ENCODE measurements around the gene CALY.
"Not testable (repeated sequence)": the region's sequence is repeated elsewhere in the genome, so short reads cannot be mapped to it uniquely, and the experiment has no call there.

Gene CALY

DNA sequence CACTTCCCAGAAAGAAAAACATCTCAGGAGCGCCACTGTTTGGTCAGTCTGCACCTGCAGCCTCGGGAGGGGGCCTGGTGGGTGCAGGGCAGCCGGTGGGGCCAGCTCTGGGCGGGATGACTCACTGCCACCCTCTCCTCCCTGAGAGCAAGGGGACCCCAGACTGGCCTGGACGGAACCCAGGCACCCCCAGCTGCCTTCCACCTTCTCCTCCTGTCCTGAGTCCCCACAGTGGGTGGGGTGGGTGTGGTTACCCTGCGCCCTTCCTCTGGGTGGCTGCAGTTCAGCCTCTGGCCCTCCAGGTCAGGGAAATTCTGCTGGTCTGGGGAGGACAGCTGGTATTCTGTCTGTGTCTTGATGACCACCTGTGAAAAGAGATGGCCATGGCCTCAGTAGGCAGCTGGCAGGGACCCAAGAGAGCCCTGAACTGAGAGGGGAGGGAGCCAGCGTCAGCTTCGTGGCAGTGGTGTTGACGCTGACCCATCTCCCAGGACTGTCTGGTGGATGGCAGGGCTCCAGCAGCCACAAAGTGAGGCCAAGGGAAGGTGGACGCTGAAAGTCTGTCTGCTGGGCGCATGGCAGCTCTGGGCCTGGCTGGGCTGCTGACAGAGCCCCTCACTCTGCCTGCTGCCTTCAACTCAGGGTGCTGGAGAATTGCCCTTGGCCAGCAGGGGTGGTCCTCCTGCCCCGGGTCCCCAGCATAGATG, 8.9 kb downstream of the CALY start:
- DNase-seq, result no peak

- DNase-seq, result no peak
Observed at GRCh38 chr10:133326745-133327650, 9.7 kb downstream of the CALY start.

DNA sequence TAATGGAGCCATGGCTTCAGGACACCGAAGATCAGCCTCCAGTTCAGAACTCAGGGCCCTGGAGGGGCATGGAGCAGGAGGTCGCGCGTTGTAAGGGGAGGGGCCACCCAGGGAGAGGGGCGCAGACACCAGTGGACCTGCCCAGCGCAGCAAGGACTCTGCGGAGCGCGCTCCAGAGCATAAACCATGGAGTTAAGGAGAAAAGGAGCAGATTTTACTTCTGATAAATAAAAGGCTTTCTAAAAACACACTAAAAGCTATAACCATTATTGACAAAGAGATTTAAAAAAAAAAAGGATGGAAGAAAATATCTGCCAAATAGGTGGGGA, 10.5 kb downstream of the CALY start:
- DNase-seq, result no peak

GRCh38 chr10:133325440-133326222, 11.1 kb downstream of the CALY start:
- DNase-seq, result no peak

- no peak for DNase-seq
Observed at GRCh38 chr10:133324857-133325260, 11.8 kb downstream of the CALY start.

- DNase-seq, result peak; percentile 21
Observed at GRCh38 chr10:133324198-133324792, 12.4 kb downstream of the CALY start.

DNA sequence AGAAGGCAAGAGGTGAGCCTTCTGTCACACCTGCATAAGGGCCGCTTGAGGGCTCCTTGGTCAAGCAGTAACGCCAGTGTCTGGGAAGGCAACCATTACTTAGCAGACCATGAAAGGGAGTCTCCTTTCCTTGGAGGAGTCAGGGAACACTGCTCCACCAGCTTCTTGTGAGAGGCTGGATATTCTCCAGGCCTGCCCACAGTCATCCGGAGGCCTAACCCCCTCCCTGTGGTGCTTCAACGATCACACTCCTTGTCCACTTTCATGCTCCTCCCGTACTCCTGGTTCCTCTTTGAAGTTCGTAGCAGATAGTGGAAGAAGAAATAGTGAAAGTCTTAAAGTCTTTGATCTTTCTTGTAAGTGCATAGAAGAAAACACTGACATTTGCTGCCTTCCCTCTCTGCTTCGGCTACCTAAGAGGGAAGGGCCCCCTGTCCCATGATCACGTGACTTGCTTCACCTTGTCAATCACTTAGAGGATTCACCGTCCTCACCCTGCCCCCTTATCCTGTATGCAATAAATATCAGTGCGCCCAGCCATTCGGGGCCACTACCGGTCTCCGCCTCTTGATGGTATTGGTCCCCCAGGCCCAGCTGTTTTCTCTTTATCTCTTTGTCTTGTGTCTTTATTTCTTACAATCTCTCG, 14.5 kb downstream of the CALY start:
- not testable (repeated sequence) for DNase-seq

- DNase-seq, result not testable (repeated sequence)
Observed at GRCh38 chr10:133320852-133321422, 15.8 kb downstream of the CALY start.

- peak; percentile 0 for DNase-seq
Observed at GRCh38 chr10:133318494-133319127, 18.1 kb downstream of the CALY start.

DNA sequence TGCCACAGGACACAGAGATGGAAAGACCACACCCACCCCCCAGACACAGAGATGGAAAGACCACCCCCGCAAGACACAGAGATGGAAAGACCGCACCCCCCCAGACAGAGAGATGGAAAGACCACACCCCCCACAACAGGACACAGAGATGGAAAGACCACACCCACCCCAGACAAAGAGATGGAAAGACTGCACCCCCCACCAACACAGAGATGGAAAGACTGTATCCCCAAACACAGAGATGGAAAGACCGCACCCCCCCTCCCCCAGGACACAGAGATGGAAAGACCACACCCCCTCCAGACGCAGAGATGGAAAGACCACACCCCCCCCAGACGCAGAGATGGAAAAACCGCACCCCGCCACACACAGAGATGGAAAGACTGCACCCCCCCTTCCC, 20.0 kb downstream of the CALY start:
- no peak for DNase-seq

GRCh38 chr10:133316266-133316665, 20.4 kb downstream of the CALY start:
- DNase-seq, result no peak

GRCh38 chr10:133315847-133316246, 20.8 kb downstream of the CALY start:
- DNase-seq, result no peak

DNA sequence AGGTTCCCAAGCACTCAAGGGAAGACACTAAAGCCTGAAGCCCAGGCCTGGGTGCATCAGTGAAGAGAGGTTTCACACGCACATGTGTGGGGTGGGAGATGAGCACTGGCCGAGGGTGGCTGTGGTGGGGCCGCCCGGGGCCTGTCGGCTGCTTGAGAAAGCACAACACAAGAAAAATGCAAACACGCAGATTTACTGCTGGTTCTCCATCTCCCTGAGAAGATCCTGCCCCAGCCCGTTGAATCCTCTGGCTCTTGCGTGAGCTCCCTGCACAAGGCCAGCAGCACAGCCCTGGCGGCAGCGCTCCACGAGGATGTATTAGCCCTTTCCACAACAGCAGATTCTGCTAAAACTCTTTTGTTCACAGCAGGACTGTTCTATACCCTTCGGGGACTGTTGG, 21.8 kb downstream of the CALY start:
- no peak for DNase-seq

- no peak for DNase-seq
Observed at GRCh38 chr10:133313192-133313591, 23.5 kb downstream of the CALY start.

GRCh38 chr10:133312769-133313145, 23.9 kb downstream of the CALY start:
- DNase-seq, result no peak

DNA sequence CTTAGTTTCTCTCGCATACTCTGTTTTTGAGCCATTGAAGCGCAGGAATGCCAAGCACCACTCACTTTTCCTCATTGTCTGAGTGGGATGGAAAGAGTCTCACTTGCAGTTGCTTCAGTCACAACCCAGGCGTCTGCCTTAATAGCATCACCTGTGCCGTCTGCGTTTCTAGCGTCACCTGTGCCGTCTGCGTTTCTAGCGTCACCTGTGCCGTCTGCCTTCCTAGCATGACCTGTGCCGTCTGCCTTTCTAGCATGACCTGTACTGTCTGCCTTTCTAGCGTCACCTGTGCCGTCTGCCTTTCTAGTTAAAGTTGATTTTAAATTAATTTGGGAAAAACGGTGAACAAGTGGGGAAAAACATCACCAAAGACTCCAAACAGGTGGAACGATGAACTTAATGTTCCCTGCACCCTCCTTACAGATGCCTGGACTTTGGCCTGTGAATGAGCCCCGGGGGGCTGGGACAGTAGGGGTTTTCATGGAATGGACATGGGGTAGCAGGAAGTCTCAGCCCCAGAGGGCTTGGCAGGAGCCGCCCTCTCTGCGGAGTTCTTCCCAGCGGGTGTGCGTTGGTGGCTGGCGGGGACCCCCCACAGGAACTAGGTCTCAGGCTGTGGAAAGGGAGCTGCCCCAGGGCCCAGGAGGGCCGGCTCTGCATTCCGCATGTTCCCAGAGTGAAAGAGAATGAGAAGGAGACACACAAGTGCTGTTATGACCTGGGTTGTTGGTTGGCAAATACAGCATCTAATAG, 24.5 kb downstream of the CALY start:
- DNase-seq, result no peak

DNA sequence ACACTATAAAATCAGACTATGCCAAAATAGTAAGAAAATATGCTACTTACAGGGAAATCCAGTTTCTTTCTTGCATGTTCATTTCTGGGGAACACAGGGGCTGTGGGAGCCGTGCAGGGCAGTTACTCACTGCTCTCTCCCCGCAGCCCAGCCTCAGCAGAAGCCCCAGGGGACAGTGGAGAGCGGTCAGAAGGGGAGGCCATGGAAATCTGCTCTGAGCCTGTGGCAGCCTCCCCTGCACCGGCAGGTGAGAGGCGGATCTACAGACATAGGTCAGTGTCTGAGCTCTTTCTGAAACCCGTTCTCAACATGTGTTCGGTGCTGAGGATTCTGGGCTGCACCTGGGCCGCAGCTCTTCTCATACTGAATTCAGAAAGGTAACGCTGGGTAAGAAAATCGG, 25.1 kb downstream of the CALY start:
- DNase-seq, result no peak

DNA sequence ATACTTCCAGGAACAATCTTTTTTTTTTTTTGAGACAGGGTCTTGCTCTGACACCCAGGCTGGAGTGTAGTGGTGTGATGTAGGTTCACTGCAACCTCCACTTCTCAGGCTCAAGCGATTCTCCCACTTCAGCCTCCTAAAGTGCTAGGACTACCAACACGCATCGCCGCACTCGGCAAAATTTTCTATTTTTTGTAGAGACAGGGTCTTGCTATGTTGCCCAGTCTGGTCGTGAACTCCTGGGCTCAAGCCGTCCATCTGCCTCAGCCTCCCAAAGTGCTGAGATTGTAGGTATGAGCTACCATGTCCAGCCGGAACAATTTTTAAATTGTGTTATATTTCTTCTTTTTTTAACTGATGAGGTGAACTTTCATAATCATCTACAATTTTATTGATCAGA, 25.9 kb downstream of the CALY start:
- no peak for DNase-seq

DNA sequence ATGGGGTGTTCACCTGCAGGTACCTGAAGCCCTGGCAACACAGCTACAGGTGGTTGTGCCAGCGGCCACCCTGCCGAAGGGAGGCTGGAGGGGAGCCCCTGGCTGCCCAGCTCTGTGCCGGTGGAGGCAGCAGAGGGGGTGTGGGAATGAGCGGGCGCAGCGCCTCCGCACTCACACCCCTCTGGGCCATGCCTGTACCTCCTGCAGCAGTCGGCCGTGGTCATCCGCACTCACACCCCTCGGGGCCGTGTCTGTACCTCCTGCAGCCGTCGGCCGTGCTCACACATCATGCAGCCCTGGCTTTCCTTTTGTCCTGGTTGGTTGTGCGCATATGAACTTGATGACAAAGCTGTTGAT, 26.3 kb downstream of the CALY start:
- DNase-seq, result no peak

GRCh38 chr10:133309720-133310398, 26.8 kb downstream of the CALY start:
- DNase-seq, result peak; percentile 59
